Measurements from ENCODE around the gene UBA1. TPM values are rescaled to one million over a fixed set of nuclear protein-coding genes. Genes with fewer than 3 reads are reported as not detected.

The UBA1 gene
- polyA plus RNA-seq (ENCODE audit: insufficient read length in 4 of 4) = 100 to 1,000 TPM; 227 to 263 (median 240) TPM

DNA sequence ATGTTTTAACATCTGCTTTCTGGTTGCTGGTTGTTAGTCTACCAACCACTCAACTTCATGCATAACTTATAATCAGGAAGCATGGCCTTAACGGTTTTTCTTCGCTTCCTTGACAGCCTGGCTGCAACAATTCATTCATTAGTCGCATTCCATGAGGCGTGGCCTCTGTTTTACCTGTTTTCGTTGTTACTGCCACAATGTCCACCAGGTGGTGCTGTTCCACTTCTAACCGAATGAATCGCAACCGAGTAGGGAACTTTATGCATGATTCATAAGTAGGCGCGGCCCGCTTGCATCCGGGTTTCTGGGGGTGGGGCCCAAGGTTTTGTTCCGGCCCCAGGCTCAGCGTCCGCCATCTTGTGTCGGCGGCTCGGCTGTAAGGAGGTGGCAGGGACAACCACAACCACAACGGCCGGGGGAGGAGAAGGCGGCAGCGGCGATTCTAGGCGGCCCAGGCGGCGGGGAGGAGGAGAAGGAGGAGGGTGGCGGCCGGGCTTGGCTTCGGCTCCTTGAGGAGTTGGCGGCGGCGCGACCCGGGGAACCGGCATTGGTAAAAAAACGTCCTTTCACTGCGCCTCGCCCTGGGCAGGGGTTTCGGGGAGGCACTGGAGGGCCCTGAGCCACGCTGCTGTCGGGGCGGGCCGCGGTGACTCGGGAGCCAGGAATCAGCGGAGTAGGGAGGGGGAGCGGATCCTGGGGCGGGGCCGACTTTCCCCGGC lies at the start of gene UBA1:
TSS of gene UBA1 (plus strand) at position 355 of the 719 bp plus-strand sequence. CDS start 4,974 bp downstream, outside the sequence.
- DNase-seq (ENCODE audit: low read depth in 4 of 4, low spot score in 3 of 4) = peak; percentile 83 to 91 (median 88)

- DNase-seq (ENCODE audit: low read depth in 4 of 4, low spot score in 3 of 4) = peak in 1 of 4 donors; percentile 39
These were observed 49.6 kb upstream of the UBA1 start for GRCh38 chrX:47143894-47144625.

- DNase-seq (ENCODE audit: low read depth in 4 of 4, low spot score in 3 of 4) = peak; percentile 68 to 81 (median 78)
These were observed 48.8 kb upstream of the UBA1 start, which contains the start of the genes NDUFB11 and RBM10 for GRCh38 chrX:47144626-47145394. Gene NDUFB11 (minus strand): TSS chrX:47144702. CDS start chrX:47144679, 23 bp downstream. Gene RBM10 (plus strand): TSS chrX:47145221. CDS start chrX:47147482, 2,261 bp downstream.

- no peak for DNase-seq (ENCODE audit: low read depth in 4 of 4, low spot score in 3 of 4)
These were observed 48.1 kb upstream of the UBA1 start for GRCh38 chrX:47145395-47146120.

- no peak for DNase-seq (ENCODE audit: low read depth in 4 of 4, low spot score in 3 of 4)
These were observed 47.3 kb upstream of the UBA1 start for GRCh38 chrX:47146121-47146935.

DNA sequence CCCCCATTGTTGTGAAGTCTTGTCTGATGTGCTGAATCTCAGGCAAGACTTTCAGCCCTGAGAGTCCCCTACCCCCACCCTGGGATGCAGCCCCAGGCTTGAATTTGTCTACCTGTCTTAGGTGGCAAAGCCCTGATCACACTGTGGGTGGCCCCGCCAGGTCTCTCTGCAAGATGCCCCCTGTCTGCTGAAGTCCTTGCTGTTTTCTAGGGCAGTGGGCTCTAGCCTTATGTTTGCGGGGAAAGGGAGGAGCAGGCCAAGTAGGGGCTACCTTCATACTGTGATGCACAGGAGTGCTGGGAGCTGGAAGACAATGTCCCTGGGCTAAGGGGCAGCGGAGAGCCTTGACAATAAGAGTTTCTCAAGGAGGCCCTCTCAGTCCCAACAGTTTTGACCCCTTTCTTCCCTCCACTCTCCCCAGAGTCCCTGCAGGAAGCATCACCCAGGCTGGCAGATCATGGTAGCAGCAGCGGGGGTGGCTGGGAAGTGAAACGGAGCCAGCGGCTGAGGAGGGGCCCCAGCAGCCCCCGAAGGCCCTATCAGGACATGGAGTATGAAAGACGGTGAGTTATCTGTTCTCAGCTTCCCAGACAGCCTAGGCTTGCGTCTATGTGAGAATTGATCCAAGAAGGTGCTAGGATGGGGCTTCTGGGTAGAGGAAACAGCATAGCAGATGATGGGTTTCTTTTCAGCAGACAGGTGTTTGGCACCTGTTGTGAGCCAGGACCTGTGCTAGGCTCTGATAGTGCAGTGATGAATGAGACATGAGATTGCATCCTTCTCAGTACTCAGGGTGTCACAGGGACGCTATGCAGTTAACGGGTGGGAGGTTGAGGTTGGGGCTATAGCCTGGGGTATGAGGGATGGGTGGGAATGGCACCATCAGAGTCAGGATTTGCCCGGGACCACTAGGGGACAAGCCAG lies 46.4 kb upstream of the UBA1 start:
- no peak for DNase-seq (ENCODE audit: low read depth in 4 of 4, low spot score in 3 of 4)

DNA sequence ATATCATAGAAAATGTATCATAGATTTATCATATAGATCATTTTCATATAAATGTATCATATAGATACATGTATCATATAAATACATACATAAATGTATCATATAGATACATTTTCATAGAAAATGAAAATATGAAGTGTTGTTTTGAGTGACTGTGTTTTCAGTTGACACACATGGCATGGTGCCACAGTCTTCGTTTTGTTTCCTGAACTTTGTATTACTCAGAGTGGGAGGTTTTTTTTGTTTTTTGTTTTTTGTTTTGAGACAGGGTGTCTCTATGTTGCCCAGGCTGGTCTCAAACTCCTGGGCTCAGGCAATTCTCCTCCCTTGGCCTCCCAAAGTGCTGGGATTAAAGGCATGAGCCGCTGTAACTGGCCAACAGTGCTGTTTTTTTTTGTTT lies 44.7 kb upstream of the UBA1 start:
- DNase-seq (ENCODE audit: low read depth in 4 of 4, low spot score in 3 of 4) = no peak

GRCh38 chrX:47151435-47151834 lies 42.2 kb upstream of the UBA1 start:
- no peak for DNase-seq (ENCODE audit: low read depth in 4 of 4, low spot score in 3 of 4)

- no peak for DNase-seq (ENCODE audit: low read depth in 4 of 4, low spot score in 3 of 4)
These were observed 36.8 kb upstream of the UBA1 start for GRCh38 chrX:47156611-47157520.

- no peak for DNase-seq (ENCODE audit: low read depth in 4 of 4, low spot score in 3 of 4)
These were observed 35.5 kb upstream of the UBA1 start for GRCh38 chrX:47158131-47158530.

DNA sequence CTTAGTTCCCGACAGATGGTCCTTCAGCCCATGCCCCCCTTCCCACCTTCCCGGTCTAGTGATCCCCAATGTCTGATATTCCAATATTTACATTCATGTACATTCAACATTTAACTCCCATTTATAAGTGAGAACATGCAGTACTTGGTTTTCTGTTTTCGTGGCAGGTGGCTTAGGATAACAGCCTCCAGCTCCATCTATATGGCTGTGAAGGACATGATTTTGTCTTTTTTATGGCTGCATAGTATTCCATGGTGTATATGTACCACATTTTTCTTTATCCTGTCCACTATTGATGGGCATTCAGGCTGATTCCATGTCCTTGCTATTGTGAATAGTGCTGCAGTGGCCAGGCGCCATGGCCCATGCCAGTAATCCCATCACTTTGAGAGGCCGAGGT lies 34.8 kb upstream of the UBA1 start:
- no peak for DNase-seq (ENCODE audit: low read depth in 4 of 4, low spot score in 3 of 4)

- no peak for DNase-seq (ENCODE audit: low read depth in 4 of 4, low spot score in 3 of 4)
These were observed 32.8 kb upstream of the UBA1 start for GRCh38 chrX:47160781-47161180.

DNA sequence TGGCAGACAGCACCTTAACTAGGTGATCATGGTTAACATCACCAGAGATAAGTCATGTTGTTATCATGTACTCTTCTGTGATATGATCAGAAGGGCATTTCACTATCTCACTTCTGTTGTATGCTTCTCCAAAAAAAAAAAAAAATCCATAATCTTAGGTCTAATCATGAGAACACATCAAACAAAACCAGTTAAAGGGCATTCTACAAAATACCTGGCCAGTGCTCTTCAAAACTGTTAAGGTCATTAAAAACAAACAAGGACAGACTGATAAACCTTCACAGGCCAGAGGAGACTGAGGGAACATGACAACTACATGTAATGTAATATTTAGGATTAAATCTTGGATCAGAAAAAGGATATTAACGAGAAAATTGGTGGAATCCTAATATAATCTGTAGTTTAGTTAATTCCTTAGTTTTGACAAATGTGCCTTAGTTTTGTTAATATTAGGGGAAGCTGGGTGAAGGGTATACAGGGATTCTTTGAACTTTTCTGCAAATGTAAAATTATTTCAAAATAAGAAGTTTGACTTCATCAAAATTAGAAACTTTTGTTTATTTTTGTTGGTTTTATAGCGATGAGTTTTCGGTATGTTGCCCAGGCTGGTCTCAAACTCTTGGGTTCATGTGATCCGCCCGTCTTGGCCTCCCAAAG lies 30.6 kb upstream of the UBA1 start:
- DNase-seq (ENCODE audit: low read depth in 4 of 4, low spot score in 3 of 4) = no peak

- no peak for DNase-seq (ENCODE audit: low read depth in 4 of 4, low spot score in 3 of 4)
These were observed 29.2 kb upstream of the UBA1 start for GRCh38 chrX:47164420-47164819.

GRCh38 chrX:47166126-47166525 lies 27.5 kb upstream of the UBA1 start:
- DNase-seq (ENCODE audit: low read depth in 4 of 4, low spot score in 3 of 4) = no peak

- no peak for DNase-seq (ENCODE audit: low read depth in 4 of 4, low spot score in 3 of 4)
These were observed 25.0 kb upstream of the UBA1 start for GRCh38 chrX:47168495-47169073.

All from right renal pelvis (tissue), 4 donors.